Spleen (tissue), 7 donors: ENCODE results near the gene HNRNPA1.
A peak's percentile ranks its signal among the peaks of the same experiment; 100 is the strongest.

Source experiments
- CTCF ChIP-seq, 11 experiments: fragments of 200-600 bp in 7 of 11; fragments of 450-650 bp in 4 of 11; sonication (generic) in 4 of 11; IDR thresholded peaks in 8 of 11; conservative IDR thresholded peaks in 3 of 11; 1 replicate in 7 of 11; 2 replicates in 4 of 11; pipeline versions ENCODE4 v1.4.0 to v1.8.0; 2016 to 2021; ENCODE audit warnings: antibody characterized with exemption in 11 of 11, inconsistent platforms in 4 of 11, mild to moderate bottlenecking in 1 of 11
- POLR2AphosphoS5 ChIP-seq, 3 donors: sonication (generic); formaldehyde crosslinking; IDR thresholded peaks; one replicate each; pipeline ENCODE4 v1.5.1; 2017; ENCODE audit warnings: antibody characterized with exemption in 3 of 3
- donor health status: DM: no; HTN: no; CAD: no; lungs with moderate emphysema.
- donor health status: DM: no; HTN: no; CAD: no.
- donor health status: DM: no; HTN: no; CAD: no.

- TF ChIP-seq CTCF (IDR thresholded peaks at IDR 0.05 in 8 of 11, conservative IDR thresholded peaks at IDR 0.05 in 3 of 11) (peak in 2 of 11 experiments; percentile 26 to 38), POLR2AphosphoS5 (IDR thresholded peaks at IDR 0.05) (peak; percentile 34 to 83 (median 65))
These were observed 20.4 kb downstream of the HNRNPA1 start, which contains the start of gene NFE2 for GRCh38 chr12:54300732-54301427.
